ENCODE measurements around the gene ANTXR2. TPM values are rescaled to one million over a fixed set of nuclear protein-coding genes. Genes with fewer than 3 reads are reported as not detected.

ANTXR2 gene
- polyA plus RNA-seq, 1 of the 3 experiments (the other 2 are of a cell fraction), result 48.8 TPM

GRCh38 chr4:80085081-80085480 is 12.1 kb upstream of the ANTXR2 start:
- Histone ChIP-seq H3K79me2 (ENCODE audit: insufficient read depth) (no peaks in the 10 kb centered on the region), H3K9me2 (no peaks in the 10 kb centered on the region), H3K27ac (ENCODE audit: low read depth in 2 of 2, low read length in 1 of 2) (no peak overlapping the region), H2AFZ (ENCODE audit: low read depth) (no peak overlapping the region), H3K27me3 (ENCODE audit: insufficient read depth) (no peaks in the 10 kb centered on the region), H3F3A (replicated peaks; ENCODE audit: insufficient read depth) (no peaks in the 10 kb centered on the region), H3K9ac (no peak overlapping the region), H4K20me1 (ENCODE audit: insufficient read depth) (no peaks in the 10 kb centered on the region), H3K4me1 (ENCODE audit: control insufficient read depth in 1 of 2, insufficient read depth in 2 of 2, low read depth in 1 of 2, low read length in 1 of 2) (no peaks in the 10 kb centered on the region; a peak in 1 of 4 replicates), H3K36me3 (replicated peaks in 1 of 2; ENCODE audit: control insufficient read depth in 1 of 2, insufficient read depth in 2 of 2, low read length in 1 of 2) (no peaks in the 10 kb centered on the region), H3K4me2 (no peak overlapping the region), H3K9me3 (no peaks in the 10 kb centered on the region), H3K4me3 (ENCODE audit: low read depth in 2 of 2, low read length in 1 of 2) (no peak overlapping the region)
- POLR2A ChIA-PET, result no interaction called here
- CTCF ChIA-PET, result no interaction called here
- no peak for DNase-seq
- no peak for TF ChIP-seq TEAD4 (IDR thresholded peaks at IDR 0.05; ENCODE audit: borderline replicate concordance, insufficient read depth)
- no peak for TF ChIP-seq IRF3 (IDR thresholded peaks at IDR 0.05; ENCODE audit: low read depth, low read length)
- TF ChIP-seq GABPA (IDR thresholded peaks at IDR 0.05; ENCODE audit: low read depth), result no peak
- TF ChIP-seq, protein P1, sequence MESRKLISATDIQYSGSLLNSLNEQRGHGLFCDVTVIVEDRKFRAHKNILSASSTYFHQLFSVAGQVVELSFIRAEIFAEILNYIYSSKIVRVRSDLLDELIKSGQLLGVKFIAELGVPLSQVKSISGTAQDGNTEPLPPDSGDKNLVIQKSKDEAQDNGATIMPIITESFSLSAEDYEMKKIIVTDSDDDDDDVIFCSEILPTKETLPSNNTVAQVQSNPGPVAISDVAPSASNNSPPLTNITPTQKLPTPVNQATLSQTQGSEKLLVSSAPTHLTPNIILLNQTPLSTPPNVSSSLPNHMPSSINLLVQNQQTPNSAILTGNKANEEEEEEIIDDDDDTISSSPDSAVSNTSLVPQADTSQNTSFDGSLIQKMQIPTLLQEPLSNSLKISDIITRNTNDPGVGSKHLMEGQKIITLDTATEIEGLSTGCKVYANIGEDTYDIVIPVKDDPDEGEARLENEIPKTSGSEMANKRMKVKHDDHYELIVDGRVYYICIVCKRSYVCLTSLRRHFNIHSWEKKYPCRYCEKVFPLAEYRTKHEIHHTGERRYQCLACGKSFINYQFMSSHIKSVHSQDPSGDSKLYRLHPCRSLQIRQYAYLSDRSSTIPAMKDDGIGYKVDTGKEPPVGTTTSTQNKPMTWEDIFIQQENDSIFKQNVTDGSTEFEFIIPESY (IDR thresholded peaks at IDR 0.05; ENCODE audit: borderline replicate concordance, low read depth), result no peak
- no peak for TF ChIP-seq NRF1 (IDR thresholded peaks at IDR 0.05; ENCODE audit: low read depth, low read length)
- TF ChIP-seq MEF2A (IDR thresholded peaks at IDR 0.05; ENCODE audit: borderline replicate concordance, low read depth), result no peak
- no peak for TF ChIP-seq NFIC (IDR thresholded peaks at IDR 0.05; ENCODE audit: borderline replicate concordance)
- 88% methylated on average over 3 of the region's 3 CpGs for WGBS (ENCODE audit: low lambda C conversion rate)

DNA sequence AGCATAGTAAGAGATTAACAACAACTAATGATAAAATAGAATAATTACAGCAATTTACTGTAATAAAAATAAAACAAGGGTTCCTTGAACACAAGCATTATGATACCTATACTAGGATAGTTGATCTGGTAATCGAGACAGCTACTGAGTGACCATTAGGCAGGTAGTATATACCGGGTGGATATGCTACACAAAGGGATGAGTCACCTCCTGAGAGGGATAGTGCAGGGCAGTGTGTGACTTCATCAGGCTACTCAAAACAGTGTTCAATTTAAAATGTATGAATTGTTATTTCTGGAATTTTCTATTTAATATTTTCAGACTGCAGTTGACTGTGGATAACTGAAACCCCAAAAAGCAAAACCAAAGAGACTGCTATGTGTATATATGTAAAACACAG is 9.7 kb upstream of the ANTXR2 start:
- Histone ChIP-seq H3K4me3 (ENCODE audit: low read depth in 2 of 2, low read length in 1 of 2) (no peak overlapping the region), H4K20me1 (ENCODE audit: insufficient read depth) (no peaks in the 10 kb centered on the region), H2AFZ (ENCODE audit: low read depth) (no peak overlapping the region), H3K9me2 (no peaks in the 10 kb centered on the region), H3K9me3 (no peaks in the 10 kb centered on the region), H3K9ac (no peak overlapping the region), H3K79me2 (ENCODE audit: insufficient read depth) (no peaks in the 10 kb centered on the region), H3F3A (replicated peaks; ENCODE audit: insufficient read depth) (no peaks in the 10 kb centered on the region), H3K4me2 (no peak overlapping the region), H3K27ac (ENCODE audit: low read depth in 2 of 2, low read length in 1 of 2) (no peak overlapping the region), H3K4me1 (ENCODE audit: control insufficient read depth in 1 of 2, insufficient read depth in 2 of 2, low read depth in 1 of 2, low read length in 1 of 2) (no peaks in the 10 kb centered on the region), H3K27me3 (ENCODE audit: insufficient read depth) (no peaks in the 10 kb centered on the region), H3K36me3 (replicated peaks in 1 of 2; ENCODE audit: control insufficient read depth in 1 of 2, insufficient read depth in 2 of 2, low read length in 1 of 2) (no peaks in the 10 kb centered on the region)
- CTCF ChIA-PET, result interaction anchor here (0.8 to 1.2 kb wide), 2 partner anchors 9 to 119 kb away, joined by 3 read pairs; no protein-coding TSS in a partner anchor
- TF ChIP-seq, protein P2, sequence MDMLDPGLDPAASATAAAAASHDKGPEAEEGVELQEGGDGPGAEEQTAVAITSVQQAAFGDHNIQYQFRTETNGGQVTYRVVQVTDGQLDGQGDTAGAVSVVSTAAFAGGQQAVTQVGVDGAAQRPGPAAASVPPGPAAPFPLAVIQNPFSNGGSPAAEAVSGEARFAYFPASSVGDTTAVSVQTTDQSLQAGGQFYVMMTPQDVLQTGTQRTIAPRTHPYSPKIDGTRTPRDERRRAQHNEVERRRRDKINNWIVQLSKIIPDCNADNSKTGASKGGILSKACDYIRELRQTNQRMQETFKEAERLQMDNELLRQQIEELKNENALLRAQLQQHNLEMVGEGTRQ (IDR thresholded peaks at IDR 0.05; ENCODE audit: borderline replicate concordance, low read depth, low read length), result no peak
- TF ChIP-seq, protein P1 (IDR thresholded peaks at IDR 0.05; ENCODE audit: borderline replicate concordance, low read depth), result no peak
- TF ChIP-seq, protein P3, sequence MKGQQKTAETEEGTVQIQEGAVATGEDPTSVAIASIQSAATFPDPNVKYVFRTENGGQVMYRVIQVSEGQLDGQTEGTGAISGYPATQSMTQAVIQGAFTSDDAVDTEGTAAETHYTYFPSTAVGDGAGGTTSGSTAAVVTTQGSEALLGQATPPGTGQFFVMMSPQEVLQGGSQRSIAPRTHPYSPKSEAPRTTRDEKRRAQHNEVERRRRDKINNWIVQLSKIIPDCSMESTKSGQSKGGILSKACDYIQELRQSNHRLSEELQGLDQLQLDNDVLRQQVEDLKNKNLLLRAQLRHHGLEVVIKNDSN (IDR thresholded peaks at IDR 0.05; ENCODE audit: borderline replicate concordance, low read depth), result no peak
- TF ChIP-seq CTCF (IDR thresholded peaks at IDR 0.05), result no peak
- no peak for TF ChIP-seq JUND (IDR thresholded peaks at IDR 0.05)
- no peak for TF ChIP-seq YY1 (IDR thresholded peaks at IDR 0.05; ENCODE audit: low read depth)
- TF ChIP-seq SMC3 (IDR thresholded peaks at IDR 0.05; ENCODE audit: low read depth, low read length), result no peak
- TF ChIP-seq TAF1 (IDR thresholded peaks at IDR 0.05; ENCODE audit: borderline replicate concordance, low read depth, low read length), result no peak
- TF ChIP-seq FOSL2 (IDR thresholded peaks at IDR 0.05; ENCODE audit: borderline replicate concordance, low read depth), result no peak
- TF ChIP-seq TCF12 (IDR thresholded peaks at IDR 0.05), result no peak
- POLR2A ChIA-PET, result no interaction called here
- WGBS (ENCODE audit: low lambda C conversion rate), result 81% methylated on average over 2 of the region's 2 CpGs
- DNase-seq, result no peak
